Measurements from ENCODE around the gene ELF2.

DNA sequence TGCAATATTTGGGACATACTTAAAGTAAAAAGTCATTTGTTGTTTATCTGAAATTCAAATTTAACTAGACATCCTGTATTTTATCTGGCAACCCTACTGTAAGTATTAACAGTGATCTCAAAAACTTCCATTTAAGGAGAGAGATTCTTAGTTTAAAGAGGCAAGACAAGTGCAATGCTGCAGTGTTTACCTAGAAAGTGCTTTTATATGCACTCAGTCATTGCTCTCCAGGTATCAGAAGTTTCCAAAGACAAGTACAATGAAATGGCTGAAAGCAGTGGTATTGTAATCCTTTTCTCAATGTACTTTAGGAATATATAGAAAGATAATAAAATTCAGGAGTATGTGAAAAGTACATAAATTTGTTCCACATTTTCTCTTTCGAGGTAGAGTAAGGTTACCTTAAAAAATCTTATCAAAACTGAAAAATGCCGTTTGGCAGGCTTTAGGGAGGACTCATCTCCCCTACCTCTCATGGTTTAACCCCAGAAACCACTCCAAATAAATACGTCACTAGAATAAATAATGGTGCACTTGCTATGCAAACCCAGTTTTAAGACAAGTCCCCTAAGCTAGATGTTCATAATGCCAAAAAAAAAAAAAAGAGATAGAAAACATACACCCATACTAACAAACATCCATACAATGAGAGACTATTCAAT is 45.7 kb downstream of the ELF2 start:
- TF ChIP-seq, protein P1, sequence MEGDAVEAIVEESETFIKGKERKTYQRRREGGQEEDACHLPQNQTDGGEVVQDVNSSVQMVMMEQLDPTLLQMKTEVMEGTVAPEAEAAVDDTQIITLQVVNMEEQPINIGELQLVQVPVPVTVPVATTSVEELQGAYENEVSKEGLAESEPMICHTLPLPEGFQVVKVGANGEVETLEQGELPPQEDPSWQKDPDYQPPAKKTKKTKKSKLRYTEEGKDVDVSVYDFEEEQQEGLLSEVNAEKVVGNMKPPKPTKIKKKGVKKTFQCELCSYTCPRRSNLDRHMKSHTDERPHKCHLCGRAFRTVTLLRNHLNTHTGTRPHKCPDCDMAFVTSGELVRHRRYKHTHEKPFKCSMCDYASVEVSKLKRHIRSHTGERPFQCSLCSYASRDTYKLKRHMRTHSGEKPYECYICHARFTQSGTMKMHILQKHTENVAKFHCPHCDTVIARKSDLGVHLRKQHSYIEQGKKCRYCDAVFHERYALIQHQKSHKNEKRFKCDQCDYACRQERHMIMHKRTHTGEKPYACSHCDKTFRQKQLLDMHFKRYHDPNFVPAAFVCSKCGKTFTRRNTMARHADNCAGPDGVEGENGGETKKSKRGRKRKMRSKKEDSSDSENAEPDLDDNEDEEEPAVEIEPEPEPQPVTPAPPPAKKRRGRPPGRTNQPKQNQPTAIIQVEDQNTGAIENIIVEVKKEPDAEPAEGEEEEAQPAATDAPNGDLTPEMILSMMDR (IDR thresholded peaks at IDR 0.05) = no peak
- TF ChIP-seq POLR2A (IDR thresholded peaks at IDR 0.05) = no peak

Data from breast epithelium (tissue), 3 donors.